GM21526 (cell line): ENCODE measurements around the gene RADIL.
A peak's percentile ranks its signal among the peaks of the same experiment; 100 is the strongest.

Experiments
- ATAC-seq: cut with Tn5 transposase; IDR thresholded peaks from one replicate; pipeline ENCODE4 v1.9.1; 2021; ENCODE audit warnings: moderate library complexity; ENCODE audit not compliant: unreplicated experiment, low FRiP score

Gene RADIL

GRCh38 chr7:4762121-4763055 lies 121.1 kb downstream of the RADIL start:
- no peak for ATAC-seq

GRCh38 chr7:4760952-4761351 lies 122.6 kb downstream of the RADIL start:
- no peak for ATAC-seq

- no peak for ATAC-seq
These were observed 124.3 kb downstream of the RADIL start for GRCh38 chr7:4759211-4759610.

GRCh38 chr7:4758791-4759190 lies 124.7 kb downstream of the RADIL start:
- no peak for ATAC-seq

GRCh38 chr7:4758111-4758510 lies 125.4 kb downstream of the RADIL start:
- no peak for ATAC-seq

GRCh38 chr7:4755045-4755444 lies 128.5 kb downstream of the RADIL start:
- ATAC-seq: no peak

GRCh38 chr7:4754433-4755010 lies 129.0 kb downstream of the RADIL start:
- no peak for ATAC-seq

- peak; percentile 74 for ATAC-seq
These were observed 129.7 kb downstream of the RADIL start for GRCh38 chr7:4753598-4754432.

- ATAC-seq: no peak
These were observed 132.0 kb downstream of the RADIL start for GRCh38 chr7:4751398-4751947.

- no peak for ATAC-seq
These were observed 133.7 kb downstream of the RADIL start for GRCh38 chr7:4749798-4750197.

GRCh38 chr7:4749363-4749762 lies 134.2 kb downstream of the RADIL start:
- no peak for ATAC-seq
